ENCODE results near the gene MT2A. TPM values are rescaled to one million over a fixed set of nuclear protein-coding genes. Genes with fewer than 3 reads are reported as not detected.

The MT2A gene
- polyA plus RNA-seq, 1 donor from 2014 or later: not detected

- Histone ChIP-seq H3K27ac (ENCODE audit: low read length) (no peak overlapping the region), H2AFZ (ENCODE audit: low read depth, low read length) (no peak overlapping the region), H3K4me2 (ENCODE audit: low read length) (no peak overlapping the region), H3K27me3 (ENCODE audit: insufficient read depth, low read depth, low read length) (peaks cover 77% of the 10 kb centered on the region), H3K4me3 (ENCODE audit: low read length) (no peak overlapping the region), H4K20me1 (ENCODE audit: insufficient read depth) (no peaks in the 10 kb centered on the region), H3K36me3 (ENCODE audit: insufficient read depth, low read length) (no peaks in the 10 kb centered on the region), H3K9me2 (ENCODE audit: insufficient read depth, low read length) (no peaks in the 10 kb centered on the region), H3K79me2 (replicated peaks; ENCODE audit: insufficient read depth, low read length) (no peaks in the 10 kb centered on the region), H3F3A (ENCODE audit: insufficient read depth, low read length, poor library complexity, severe bottlenecking) (no peaks in the 10 kb centered on the region), H3K9ac (ENCODE audit: low read length) (no peak overlapping the region), H3K9me3 (ENCODE audit: low read length) (no peaks in the 10 kb centered on the region)
- TF ChIP-seq EZH2 (IDR thresholded peaks at IDR 0.05; ENCODE audit: borderline replicate concordance, insufficient read depth, low read length, poor library complexity, severe bottlenecking) (no peak), TAF1 (IDR thresholded peaks at IDR 0.05; ENCODE audit: low read depth) (no peak), MXI1 (conservative IDR thresholded peaks at IDR 0.05; ENCODE audit: poor library complexity, severe bottlenecking) (no peak), EP300 (conservative IDR thresholded peaks at IDR 0.05; ENCODE audit: poor library complexity, severe bottlenecking) (no peak), CTCF (IDR thresholded peaks at IDR 0.05; ENCODE audit: poor library complexity, severe bottlenecking) (no peak), SMC3 (conservative IDR thresholded peaks at IDR 0.05; ENCODE audit: poor library complexity) (no peak), POLR2AphosphoS5 (IDR thresholded peaks at IDR 0.05) (no peak), REST (IDR thresholded peaks at IDR 0.05; ENCODE audit: borderline replicate concordance) (no peak), RAD21 (conservative IDR thresholded peaks at IDR 0.05) (no peak)
These were observed 7.0 kb downstream of the MT2A start for GRCh38 chr16:56615353-56615752.

- H3K27ac ChIP-seq (ENCODE audit: low read length): no peak overlapping the region
- no peaks in the 10 kb centered on the region for H4K20me1 ChIP-seq (ENCODE audit: insufficient read depth)
- no peak overlapping the region for H3K9ac ChIP-seq (ENCODE audit: low read length)
- H3K79me2 ChIP-seq (replicated peaks; ENCODE audit: insufficient read depth, low read length): no peaks in the 10 kb centered on the region
- peak overlapping the region; percentile 57 for H3K4me3 ChIP-seq (ENCODE audit: low read length)
- no peaks in the 10 kb centered on the region for H3K36me3 ChIP-seq (ENCODE audit: insufficient read depth, low read length)
- no peaks in the 10 kb centered on the region for H3K9me2 ChIP-seq (ENCODE audit: insufficient read depth, low read length)
- TF ChIP-seq SMC3 (conservative IDR thresholded peaks at IDR 0.05; ENCODE audit: poor library complexity) (no peak), TAF1 (IDR thresholded peaks at IDR 0.05; ENCODE audit: low read depth) (no peak), REST (IDR thresholded peaks at IDR 0.05; ENCODE audit: borderline replicate concordance) (no peak), CTCF (IDR thresholded peaks at IDR 0.05; ENCODE audit: poor library complexity, severe bottlenecking) (no peak), POLR2AphosphoS5 (IDR thresholded peaks at IDR 0.05) (no peak), EZH2 (IDR thresholded peaks at IDR 0.05; ENCODE audit: borderline replicate concordance, insufficient read depth, low read length, poor library complexity, severe bottlenecking) (no peak), EP300 (conservative IDR thresholded peaks at IDR 0.05; ENCODE audit: poor library complexity, severe bottlenecking) (no peak), RAD21 (conservative IDR thresholded peaks at IDR 0.05) (no peak), MXI1 (conservative IDR thresholded peaks at IDR 0.05; ENCODE audit: poor library complexity, severe bottlenecking) (no peak)
- H3K4me2 ChIP-seq (ENCODE audit: low read length): no peak overlapping the region
- peaks cover 65% of the 10 kb centered on the region for H3K27me3 ChIP-seq (ENCODE audit: insufficient read depth, low read depth, low read length)
- H2AFZ ChIP-seq (ENCODE audit: low read depth, low read length): no peak overlapping the region
- no peaks in the 10 kb centered on the region for H3F3A ChIP-seq (ENCODE audit: insufficient read depth, low read length, poor library complexity, severe bottlenecking)
- no peaks in the 10 kb centered on the region for H3K9me3 ChIP-seq (ENCODE audit: low read length)
These were observed 8.3 kb downstream of the MT2A start for GRCh38 chr16:56616608-56617211.

Measured in neural cell (in vitro differentiated cells).